HG03521 (cell line): Measurements from ENCODE around the gene PRKCH.

Experiments used
- ATAC-seq: cut with Tn5 transposase; IDR thresholded peaks from one replicate; pipeline ENCODE4 v1.9.1; 2021; ENCODE audit warnings: mild to moderate bottlenecking, moderate library complexity; ENCODE audit not compliant: unreplicated experiment

Gene PRKCH

GRCh38 chr14:61575551-61576150, 254.3 kb downstream of the PRKCH start:
- ATAC-seq = no peak

- ATAC-seq = no peak
Observed at GRCh38 chr14:61577506-61577931, 256.1 kb downstream of the PRKCH start.

- no peak for ATAC-seq
Observed at GRCh38 chr14:61578745-61579144, 257.4 kb downstream of the PRKCH start.

DNA sequence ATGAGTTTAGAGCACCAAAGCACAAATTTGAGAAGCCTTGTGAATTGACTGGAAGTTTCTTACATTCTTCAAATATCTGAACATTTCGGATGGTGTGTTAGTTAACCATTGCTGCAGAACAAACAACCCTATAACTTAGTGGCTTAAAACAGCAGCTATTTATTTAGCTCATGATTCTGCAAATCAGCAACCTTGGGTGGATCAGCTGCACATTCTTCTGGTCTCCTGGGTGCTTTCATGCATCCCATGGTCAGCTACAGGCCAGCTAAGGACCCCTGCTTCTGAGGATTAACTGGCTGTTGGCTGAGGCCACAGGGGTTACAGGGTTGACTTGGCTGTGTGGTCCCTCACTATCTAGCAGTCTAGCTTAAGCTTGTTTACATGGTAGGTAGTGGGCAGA, 260.0 kb downstream of the PRKCH start:
- ATAC-seq = no peak

DNA sequence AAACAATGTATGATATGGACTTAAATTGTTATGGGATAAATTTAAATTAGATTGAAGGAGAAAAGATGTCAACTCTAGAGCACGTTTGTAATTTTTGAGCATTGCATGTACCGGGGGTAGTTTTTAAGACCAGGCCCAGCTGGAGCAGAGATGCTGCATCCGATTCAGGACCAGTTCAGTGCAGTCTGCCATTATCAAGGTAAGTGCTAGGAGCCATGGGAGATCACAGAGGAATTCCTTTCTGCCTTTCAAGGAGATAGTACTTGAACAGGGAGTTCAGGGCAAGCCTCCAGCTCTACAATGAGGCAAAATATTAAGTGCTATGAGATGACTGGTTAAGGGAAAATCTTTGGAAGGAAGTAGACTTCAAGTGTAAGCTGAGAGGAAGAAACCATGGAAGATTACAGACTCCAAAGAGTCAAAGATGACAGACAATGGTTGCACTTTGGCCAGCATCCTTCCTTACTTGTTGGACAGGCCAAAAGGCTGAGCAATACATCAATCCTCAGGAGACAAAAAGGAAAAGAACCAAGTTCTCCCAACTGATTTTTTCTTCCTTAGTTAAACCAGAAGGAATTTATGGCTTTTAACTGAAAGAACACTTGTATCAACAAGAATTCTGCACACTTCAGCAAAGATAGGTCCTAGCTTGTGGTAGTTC, 260.7 kb downstream of the PRKCH start:
- no peak for ATAC-seq

- ATAC-seq = no peak
Observed at GRCh38 chr14:61582815-61583214, 261.4 kb downstream of the PRKCH start.

- no peak for ATAC-seq
Observed at GRCh38 chr14:61584331-61584741, 263.0 kb downstream of the PRKCH start.

DNA sequence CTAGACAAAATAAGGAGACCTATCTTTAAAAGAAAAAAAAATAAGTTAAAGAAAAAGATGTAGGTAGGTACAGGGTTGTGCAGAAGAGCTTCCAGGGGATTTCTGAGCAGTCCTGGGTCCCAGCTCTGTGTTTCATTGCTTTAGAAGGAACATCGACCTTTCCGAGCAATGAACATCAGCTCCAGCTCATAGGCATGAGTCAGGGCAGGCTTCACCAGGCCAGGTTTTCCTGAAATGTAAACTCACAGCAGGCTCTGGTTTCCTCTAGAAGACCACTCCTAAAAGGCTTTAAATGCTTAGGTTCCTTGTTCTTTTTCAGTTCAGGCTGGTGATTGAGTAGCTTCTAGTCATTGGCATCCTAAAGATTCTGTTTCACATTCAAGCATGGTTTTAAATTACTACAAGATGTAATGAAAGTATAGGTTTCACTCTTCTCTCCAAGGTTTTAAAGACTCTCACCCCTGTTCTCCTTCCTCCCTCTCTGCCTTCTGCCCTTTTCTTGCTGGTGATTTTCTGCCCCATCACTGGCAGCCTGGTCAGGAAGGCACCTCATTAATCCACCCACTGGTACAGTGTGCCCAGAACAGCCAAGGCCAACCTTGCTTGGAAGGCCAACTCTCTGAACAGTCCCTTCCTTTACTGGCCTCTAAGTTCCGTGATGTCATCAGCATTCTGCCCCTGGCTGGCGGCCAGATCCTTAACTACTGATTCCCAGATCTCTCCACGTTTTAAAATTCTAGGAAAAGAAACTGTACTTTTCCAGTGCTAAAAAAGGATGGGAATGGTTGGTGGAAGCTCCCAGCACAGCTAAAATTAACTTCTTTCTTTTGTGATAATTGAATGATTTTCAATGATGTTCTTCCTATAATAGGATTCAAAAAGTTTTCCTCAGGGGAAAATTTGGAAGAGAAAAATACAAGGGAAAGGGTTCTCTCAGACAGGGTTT, 264.5 kb downstream of the PRKCH start:
- ATAC-seq = no peak

GRCh38 chr14:61586544-61587055, 265.2 kb downstream of the PRKCH start:
- no peak for ATAC-seq

- no peak for ATAC-seq
Observed at GRCh38 chr14:61587081-61587713, 265.8 kb downstream of the PRKCH start.

GRCh38 chr14:61588419-61588901, 267.1 kb downstream of the PRKCH start:
- ATAC-seq = no peak

DNA sequence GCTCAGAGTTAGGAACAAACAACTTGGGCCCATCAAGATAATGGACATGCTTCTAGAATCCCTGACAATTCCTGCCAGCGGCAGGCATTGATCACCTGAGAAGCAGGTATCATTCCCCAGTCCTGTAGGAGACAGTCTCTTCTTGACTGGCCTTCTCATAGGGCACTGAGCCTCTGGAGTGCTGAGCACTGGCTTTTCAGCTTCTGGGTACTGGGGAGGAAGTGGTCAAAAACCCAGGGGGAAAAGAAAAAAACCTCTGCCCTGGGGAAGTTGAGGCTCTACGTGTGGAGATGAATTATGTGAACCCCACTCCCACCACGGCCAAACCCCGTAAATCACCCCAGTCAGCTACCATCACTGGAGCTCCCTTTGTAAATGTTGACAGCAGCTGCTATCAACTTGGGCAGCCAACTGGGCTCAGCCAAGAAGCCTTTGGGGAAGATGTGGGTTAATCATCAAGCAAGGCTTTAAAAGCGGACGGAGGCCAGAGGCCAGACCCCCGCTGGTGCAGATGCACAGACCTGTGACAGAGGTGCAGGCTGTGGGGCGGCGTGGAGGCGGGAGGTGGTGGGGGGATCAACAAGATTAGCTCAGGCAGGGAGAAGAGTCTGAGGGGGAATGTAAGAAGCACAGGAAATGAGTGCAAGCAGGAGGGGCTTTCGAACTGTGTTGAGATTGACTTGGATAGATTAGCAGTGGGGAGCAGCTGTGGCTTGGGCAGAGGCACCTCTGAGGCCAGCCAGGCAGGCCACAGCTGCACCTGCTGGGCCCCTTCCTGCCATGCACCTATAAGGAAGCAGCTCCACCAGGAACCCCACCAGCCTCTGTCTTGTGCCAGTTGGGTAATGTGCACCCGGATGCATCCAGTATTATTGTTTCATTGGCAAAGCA, 268.6 kb downstream of the PRKCH start:
- ATAC-seq = no peak

GRCh38 chr14:61591862-61592261, 270.5 kb downstream of the PRKCH start:
- ATAC-seq = no peak

- ATAC-seq = no peak
Observed at GRCh38 chr14:61593330-61593729, 272.0 kb downstream of the PRKCH start.

- ATAC-seq = no peak
Observed at GRCh38 chr14:61596990-61597389, 275.6 kb downstream of the PRKCH start.

DNA sequence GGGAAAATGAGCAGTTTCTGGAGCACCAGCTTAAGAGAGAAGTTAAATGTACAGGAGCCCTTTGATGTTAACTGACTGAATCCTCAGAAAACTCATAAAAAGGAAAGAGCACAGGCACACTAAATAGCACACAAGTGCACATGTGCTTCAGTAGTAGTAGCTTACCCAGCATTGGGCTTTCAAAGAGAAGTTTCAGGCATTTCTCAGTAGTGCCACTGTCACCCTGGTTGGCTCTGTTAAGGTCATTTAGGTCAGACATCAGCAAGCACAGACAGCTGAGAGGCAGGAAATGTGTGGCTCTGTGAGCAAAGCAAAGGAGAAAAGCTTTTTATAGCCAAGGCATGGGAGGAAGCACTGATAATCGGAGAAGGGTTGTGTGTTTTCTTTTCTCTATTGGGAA, 277.6 kb downstream of the PRKCH start:
- no peak for ATAC-seq

- no peak for ATAC-seq
Observed at GRCh38 chr14:61599942-61600341, 278.6 kb downstream of the PRKCH start.
